K562 (cell line): Measurements from ENCODE around the gene GP1BA. TPM values are rescaled to one million over a fixed set of nuclear protein-coding genes. Genes with fewer than 3 reads are reported as not detected.

Experiments
- CHD1 ChIP-seq: fragments of 200-600 bp; sonication (generic); IDR thresholded peaks from one replicate; pipeline ENCODE4 v1.6.1; 2012; ENCODE audit warnings: mild to moderate bottlenecking, moderate library complexity, low read length, inconsistent platforms
- CTBP1 ChIP-seq: fragments of 450-650 bp; IDR thresholded peaks from 2 replicates; pipeline ENCODE4 v1.6.1; 2016; ENCODE audit warnings: borderline replicate concordance
- DDX20 ChIP-seq: fragments of 450-650 bp; IDR thresholded peaks from 2 replicates; pipeline ENCODE4 v1.6.1; 2016; ENCODE audit warnings: missing genetic modification characterization, low read depth, mild to moderate bottlenecking, missing compliant biosample characterization, moderate library complexity
- E2F3 ChIP-seq: fragments of 250-450 bp; sonication (Bioruptor Pico); IDR thresholded peaks from 2 replicates; pipeline ENCODE4 v1.4.0; 2020; ENCODE audit warnings: mild to moderate bottlenecking
- ETV1 ChIP-seq: fragments of 450-650 bp; conservative IDR thresholded peaks from 2 replicates; pipeline ENCODE4 v1.6.1; 2016; ENCODE audit warnings: missing genetic modification characterization, control low read depth, low read depth, missing compliant biosample characterization
- FOXA3 ChIP-seq, 2 experiments: fragments of 450-650 bp in 1 of 2; sonication (generic) in 1 of 2; formaldehyde crosslinking; IDR thresholded peaks in 1 of 2; conservative IDR thresholded peaks in 1 of 2; 2 replicates each; pipeline versions ENCODE4 v1.4.0 to v1.8.0; 2020 to 2022; ENCODE audit warnings: mild to moderate bottlenecking in 2 of 2, missing genetic modification reagents in 1 of 2
- GTF2E2 ChIP-seq: fragments of 200-800 bp; sonication (Bioruptor generic); IDR thresholded peaks from 2 replicates; pipeline ENCODE4 v1.6.1; 2016; ENCODE audit warnings: missing genetic modification characterization, missing compliant biosample characterization
- NFRKB ChIP-seq: fragments of 450-650 bp; IDR thresholded peaks from 2 replicates; pipeline ENCODE4 v1.6.1; 2016; ENCODE audit warnings: low read depth
- POLR2A ChIP-seq: fragments of 450-650 bp; conservative IDR thresholded peaks from 2 replicates; pipeline ENCODE4 v1.6.1; 2016
- RBM22 ChIP-seq: fragments of 200-400 bp; formaldehyde crosslinking; IDR thresholded peaks from 2 replicates; pipeline ENCODE4 v1.6.1; 2018; ENCODE audit warnings: low read length, low read depth; ENCODE audit not compliant: poor library complexity, severe bottlenecking
- SAFB ChIP-seq: fragments of 200-400 bp; formaldehyde crosslinking; IDR thresholded peaks from 2 replicates; pipeline ENCODE4 v1.6.1; 2017; ENCODE audit warnings: low read depth, low read length, borderline replicate concordance
- TOE1 ChIP-seq, 2 experiments: fragments of 450-650 bp in 1 of 2; sonication (generic) in 1 of 2; formaldehyde crosslinking in 1 of 2; IDR thresholded peaks; 2 replicates each; pipeline versions ENCODE4 v1.7.1 to v1.8.0; 2016 to 2022; ENCODE audit warnings: borderline replicate concordance in 2 of 2, mild to moderate bottlenecking in 2 of 2, antibody characterized with exemption in 1 of 2, inconsistent platforms in 1 of 2, low read depth in 1 of 2, missing genetic modification reagents in 1 of 2, moderate library complexity in 1 of 2
- TSC22D4 ChIP-seq: fragments of 450-650 bp; IDR thresholded peaks from 2 replicates; pipeline ENCODE4 v1.6.1; 2016; ENCODE audit warnings: missing genetic modification characterization, missing biosample characterization, control low read depth
- ZBTB33 ChIP-seq: sonication (generic); formaldehyde crosslinking; IDR thresholded peaks from 2 replicates; pipeline ENCODE4 v1.8.1; 2023; ENCODE audit warnings: mild to moderate bottlenecking, missing genetic modification reagents
- ZBTB8A ChIP-seq: fragments of 450-650 bp; IDR thresholded peaks from 2 replicates; pipeline ENCODE4 v1.6.1; 2018; ENCODE audit warnings: mild to moderate bottlenecking, moderate library complexity; ENCODE audit not compliant: partially characterized antibody
- ZKSCAN1 ChIP-seq: fragments of 150-350 bp; IDR thresholded peaks from 2 replicates; pipeline ENCODE4 v1.6.1; 2016; ENCODE audit warnings: low read depth, low read length
- ZNF23 ChIP-seq: fragments of 250-450 bp; sonication (Bioruptor Pico); IDR thresholded peaks from 2 replicates; pipeline ENCODE4 v1.4.0; 2020; ENCODE audit warnings: mild to moderate bottlenecking
- polyA plus RNA-seq, 8 experiments: library from polyadenylated mRNA; depleted of rRNA in 4 of 8; stranded (reverse) in 5 of 8; unstranded in 3 of 8; fragments of >200 nt; fragmentation: Nextera tagmentation in 2 of 8; fragmentation: Illumina TruSeq in 1 of 8; extraction: Ambion mirVana in 2 of 8; extraction: Trizol in 1 of 8; gene quantifications; 2 replicates each; pipeline versions ENCODE4 v1.2.1 to v1.2.3, GENCODE V29; 2011 to 2014; ENCODE audit warnings: inconsistent platforms in 1 of 8, missing spikeins in 1 of 8
- total RNA-seq, 7 experiments: library from RNA; depleted of rRNA in 6 of 7; stranded (reverse); fragments of >200 nt in 6 of 7; fragmentation: Illumina TruSeq in 2 of 7; extraction: Trizol in 2 of 7; gene quantifications; 2 replicates each; pipeline versions ENCODE4 v1.2.1 to v1.2.3, GENCODE V29; 2011 to 2021; ENCODE audit warnings: low replicate concordance in 1 of 7
- TF ChIP-seq, protein P1 (sequence below): fragments of 250-450 bp; sonication (Bioruptor Pico); IDR thresholded peaks from 2 replicates; pipeline ENCODE4 v1.4.0; 2020; ENCODE audit warnings: mild to moderate bottlenecking, moderate library complexity
- TF ChIP-seq, protein P2 (sequence below): fragments of 450-650 bp; formaldehyde crosslinking; IDR thresholded peaks from 2 replicates; pipeline ENCODE4 v1.4.0; 2020; ENCODE audit warnings: mild to moderate bottlenecking, moderate library complexity
- TF ChIP-seq, protein P3 (sequence below): fragments of 250-450 bp; sonication (Bioruptor Pico); IDR thresholded peaks from 2 replicates; pipeline ENCODE4 v1.8.0; 2021; ENCODE audit warnings: borderline replicate concordance, mild to moderate bottlenecking, moderate library complexity; ENCODE audit not compliant: poor library complexity, severe bottlenecking
- TF ChIP-seq, protein P4 (sequence below): fragments of 250-450 bp; sonication (Bioruptor Pico); IDR thresholded peaks from 2 replicates; pipeline ENCODE4 v1.8.0; 2021; ENCODE audit warnings: mild to moderate bottlenecking, moderate library complexity

Gene GP1BA
- total and polyA plus RNA-seq, 9 of the 15 experiments (the other 6 are each of a cell fraction or from before 2014, with no cell fraction given), result 0.01 TPM; not detected in 8

DNA sequence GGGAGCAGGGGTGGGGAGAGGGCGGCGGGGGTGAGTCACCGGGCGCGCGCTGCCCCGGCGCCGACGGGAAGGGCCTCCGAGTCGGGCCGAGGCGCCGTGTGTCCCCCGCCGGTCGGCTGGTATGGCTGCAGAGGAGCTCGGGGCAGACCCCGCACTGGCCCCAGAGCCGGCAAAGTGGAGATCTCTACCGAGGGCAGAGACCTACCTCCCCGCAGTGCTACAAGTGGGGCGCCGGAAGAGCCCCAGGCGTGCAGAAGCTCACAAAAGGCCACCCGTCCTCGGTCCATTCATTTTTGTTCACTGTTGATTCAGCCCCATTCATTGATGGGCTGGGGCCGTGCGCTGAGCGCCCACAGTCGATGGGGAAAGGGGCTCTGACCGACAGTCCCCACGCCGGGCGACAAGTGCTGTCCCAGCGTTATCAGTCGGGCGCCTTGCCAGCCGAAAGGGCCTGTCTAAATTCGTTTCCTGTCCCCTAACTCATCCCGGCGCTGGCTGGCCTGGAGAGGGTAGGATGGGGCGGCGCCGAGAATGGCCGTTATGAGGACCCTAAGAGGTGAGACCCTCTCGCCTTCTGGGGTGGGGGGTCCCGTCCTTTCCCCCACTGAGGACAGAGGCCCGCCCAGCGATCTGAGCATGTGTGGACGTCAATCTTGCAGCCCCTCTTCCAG lies 18.1 kb downstream of the GP1BA start (continued):
- TF ChIP-seq GTF2E2 (tag) (0 out of 2 replicates have a peak, but pooled peaks have one; percentile 58), SAFB (no peak), ZKSCAN1 (no peak), TOE1 (IDR thresholded peaks at IDR 0.05; ENCODE audit: borderline replicate concordance) (0 out of 2 replicates have a peak, but pooled peaks have one; percentile 13), TOE1 (CRISPR knock-in tag; IDR thresholded peaks at IDR 0.05; ENCODE audit: borderline replicate concordance, low read depth) (no peak), FOXA3 (CRISPR knock-in tag; conservative IDR thresholded peaks at IDR 0.05 in 1 of 2, IDR thresholded peaks at IDR 0.05 in 1 of 2) (no peak), TSC22D4 (tag) (no peak), ZBTB8A (no peak), NFRKB (peak; percentile 30; the same call in 1 of the 2 replicates), CTBP1 (0 out of 2 replicates have a peak, but pooled peaks have one; percentile 15), DDX20 (tag) (no peak), ZBTB33 (no peak), E2F3 (no peak), CHD1 (no peak), RBM22 (no peak), ETV1 (tag) (peak; percentile 41; the same call in 1 of the 2 replicates), POLR2A (peak; percentile 74), ZNF23 (CRISPR knock-in tag) (no peak)
- TF ChIP-seq, protein P1, sequence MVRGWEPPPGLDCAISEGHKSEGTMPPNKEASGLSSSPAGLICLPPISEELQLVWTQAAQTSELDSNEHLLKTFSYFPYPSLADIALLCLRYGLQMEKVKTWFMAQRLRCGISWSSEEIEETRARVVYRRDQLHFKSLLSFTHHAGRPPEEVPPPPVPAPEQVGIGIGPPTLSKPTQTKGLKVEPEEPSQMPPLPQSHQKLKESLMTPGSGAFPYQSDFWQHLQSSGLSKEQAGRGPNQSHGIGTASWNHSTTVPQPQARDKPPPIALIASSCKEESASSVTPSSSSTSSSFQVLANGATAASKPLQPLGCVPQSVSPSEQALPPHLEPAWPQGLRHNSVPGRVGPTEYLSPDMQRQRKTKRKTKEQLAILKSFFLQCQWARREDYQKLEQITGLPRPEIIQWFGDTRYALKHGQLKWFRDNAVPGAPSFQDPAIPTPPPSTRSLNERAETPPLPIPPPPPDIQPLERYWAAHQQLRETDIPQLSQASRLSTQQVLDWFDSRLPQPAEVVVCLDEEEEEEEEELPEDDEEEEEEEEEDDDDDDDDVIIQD (CRISPR knock-in tag), result no peak
- TF ChIP-seq, protein P2, sequence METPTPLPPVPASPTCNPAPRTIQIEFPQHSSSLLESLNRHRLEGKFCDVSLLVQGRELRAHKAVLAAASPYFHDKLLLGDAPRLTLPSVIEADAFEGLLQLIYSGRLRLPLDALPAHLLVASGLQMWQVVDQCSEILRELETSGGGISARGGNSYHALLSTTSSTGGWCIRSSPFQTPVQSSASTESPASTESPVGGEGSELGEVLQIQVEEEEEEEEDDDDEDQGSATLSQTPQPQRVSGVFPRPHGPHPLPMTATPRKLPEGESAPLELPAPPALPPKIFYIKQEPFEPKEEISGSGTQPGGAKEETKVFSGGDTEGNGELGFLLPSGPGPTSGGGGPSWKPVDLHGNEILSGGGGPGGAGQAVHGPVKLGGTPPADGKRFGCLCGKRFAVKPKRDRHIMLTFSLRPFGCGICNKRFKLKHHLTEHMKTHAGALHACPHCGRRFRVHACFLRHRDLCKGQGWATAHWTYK (CRISPR knock-in tag), result no peak
- TF ChIP-seq, protein P3, sequence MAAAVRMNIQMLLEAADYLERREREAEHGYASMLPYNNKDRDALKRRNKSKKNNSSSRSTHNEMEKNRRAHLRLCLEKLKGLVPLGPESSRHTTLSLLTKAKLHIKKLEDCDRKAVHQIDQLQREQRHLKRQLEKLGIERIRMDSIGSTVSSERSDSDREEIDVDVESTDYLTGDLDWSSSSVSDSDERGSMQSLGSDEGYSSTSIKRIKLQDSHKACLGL (CRISPR knock-in tag), result no peak
- TF ChIP-seq, protein P4, sequence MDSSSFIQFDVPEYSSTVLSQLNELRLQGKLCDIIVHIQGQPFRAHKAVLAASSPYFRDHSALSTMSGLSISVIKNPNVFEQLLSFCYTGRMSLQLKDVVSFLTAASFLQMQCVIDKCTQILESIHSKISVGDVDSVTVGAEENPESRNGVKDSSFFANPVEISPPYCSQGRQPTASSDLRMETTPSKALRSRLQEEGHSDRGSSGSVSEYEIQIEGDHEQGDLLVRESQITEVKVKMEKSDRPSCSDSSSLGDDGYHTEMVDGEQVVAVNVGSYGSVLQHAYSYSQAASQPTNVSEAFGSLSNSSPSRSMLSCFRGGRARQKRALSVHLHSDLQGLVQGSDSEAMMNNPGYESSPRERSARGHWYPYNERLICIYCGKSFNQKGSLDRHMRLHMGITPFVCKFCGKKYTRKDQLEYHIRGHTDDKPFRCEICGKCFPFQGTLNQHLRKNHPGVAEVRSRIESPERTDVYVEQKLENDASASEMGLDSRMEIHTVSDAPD (CRISPR knock-in tag), result no peak
